ENCODE data around the gene GNAL. TPM values are rescaled to one million over a fixed set of nuclear protein-coding genes. Genes with fewer than 3 reads are reported as not detected.

GNAL gene
- total RNA-seq, 4 donors from 2014 or later: 1.9 to 12.8 (median 7.0) TPM

DNA sequence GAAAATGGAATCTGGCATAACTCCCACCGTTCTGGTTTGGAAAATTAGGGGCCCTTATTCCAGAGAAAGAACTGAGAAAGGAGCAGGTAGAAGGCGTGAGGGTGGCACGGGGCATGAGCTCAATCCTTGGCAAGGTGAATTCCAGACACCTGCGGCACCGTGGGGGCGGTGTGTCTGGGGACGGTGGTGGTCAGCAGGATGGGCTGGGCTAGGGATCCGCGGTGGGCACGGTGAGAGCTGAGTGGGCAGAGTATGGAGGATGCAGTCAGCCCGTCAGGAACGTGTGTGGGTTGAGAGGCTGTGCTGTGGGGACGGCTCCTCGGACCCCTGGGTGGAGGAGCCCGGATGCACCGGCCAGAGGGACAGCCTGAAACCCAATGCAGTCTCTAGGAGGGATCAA lies 61.1 kb downstream of the GNAL start:
- DNase-seq (ENCODE audit: low spot score) (no peak), ATAC-seq (ENCODE audit: low FRiP score) (no peak)
- TF ChIP-seq, protein P1, sequence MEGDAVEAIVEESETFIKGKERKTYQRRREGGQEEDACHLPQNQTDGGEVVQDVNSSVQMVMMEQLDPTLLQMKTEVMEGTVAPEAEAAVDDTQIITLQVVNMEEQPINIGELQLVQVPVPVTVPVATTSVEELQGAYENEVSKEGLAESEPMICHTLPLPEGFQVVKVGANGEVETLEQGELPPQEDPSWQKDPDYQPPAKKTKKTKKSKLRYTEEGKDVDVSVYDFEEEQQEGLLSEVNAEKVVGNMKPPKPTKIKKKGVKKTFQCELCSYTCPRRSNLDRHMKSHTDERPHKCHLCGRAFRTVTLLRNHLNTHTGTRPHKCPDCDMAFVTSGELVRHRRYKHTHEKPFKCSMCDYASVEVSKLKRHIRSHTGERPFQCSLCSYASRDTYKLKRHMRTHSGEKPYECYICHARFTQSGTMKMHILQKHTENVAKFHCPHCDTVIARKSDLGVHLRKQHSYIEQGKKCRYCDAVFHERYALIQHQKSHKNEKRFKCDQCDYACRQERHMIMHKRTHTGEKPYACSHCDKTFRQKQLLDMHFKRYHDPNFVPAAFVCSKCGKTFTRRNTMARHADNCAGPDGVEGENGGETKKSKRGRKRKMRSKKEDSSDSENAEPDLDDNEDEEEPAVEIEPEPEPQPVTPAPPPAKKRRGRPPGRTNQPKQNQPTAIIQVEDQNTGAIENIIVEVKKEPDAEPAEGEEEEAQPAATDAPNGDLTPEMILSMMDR (IDR thresholded peaks at IDR 0.05): no peak

DNA sequence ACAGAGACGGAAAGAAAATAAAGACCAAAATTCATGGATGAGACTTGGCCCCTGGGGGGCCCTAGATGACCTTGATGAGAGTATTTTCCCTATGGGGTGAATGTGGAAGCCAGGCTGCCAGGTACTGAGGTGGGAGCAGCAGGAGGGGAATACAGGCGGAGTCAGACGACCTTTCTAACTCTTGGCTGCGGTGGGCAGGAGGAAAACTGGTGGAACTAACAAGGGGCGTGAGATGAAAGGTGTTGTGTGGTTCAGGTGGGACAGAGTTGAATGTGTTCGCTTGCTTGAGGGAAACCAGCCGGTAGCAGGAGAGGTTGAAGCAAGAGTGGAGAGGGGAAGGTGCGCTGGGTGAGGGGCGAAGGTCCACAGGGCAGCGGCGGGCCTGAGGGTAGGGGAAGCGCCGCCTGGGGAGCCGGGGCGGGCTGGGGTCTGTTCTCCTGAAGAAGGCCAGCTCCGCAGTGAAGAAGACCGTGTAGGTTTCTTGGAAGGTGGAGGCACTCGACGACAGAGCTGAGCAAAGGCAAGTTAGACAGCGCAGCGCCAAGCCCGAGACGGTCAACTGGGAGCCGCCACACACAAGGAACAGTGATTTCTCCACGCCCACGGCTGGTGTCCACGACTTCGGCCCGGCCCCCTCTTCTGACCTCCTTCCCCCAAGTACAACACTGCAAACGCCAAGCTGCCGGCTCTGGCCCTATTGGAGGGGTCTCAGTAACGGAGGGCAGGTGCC lies 61.7 kb downstream of the GNAL start:
- no peak for DNase-seq (ENCODE audit: low spot score)
- no peak for ATAC-seq (ENCODE audit: low FRiP score)

DNA sequence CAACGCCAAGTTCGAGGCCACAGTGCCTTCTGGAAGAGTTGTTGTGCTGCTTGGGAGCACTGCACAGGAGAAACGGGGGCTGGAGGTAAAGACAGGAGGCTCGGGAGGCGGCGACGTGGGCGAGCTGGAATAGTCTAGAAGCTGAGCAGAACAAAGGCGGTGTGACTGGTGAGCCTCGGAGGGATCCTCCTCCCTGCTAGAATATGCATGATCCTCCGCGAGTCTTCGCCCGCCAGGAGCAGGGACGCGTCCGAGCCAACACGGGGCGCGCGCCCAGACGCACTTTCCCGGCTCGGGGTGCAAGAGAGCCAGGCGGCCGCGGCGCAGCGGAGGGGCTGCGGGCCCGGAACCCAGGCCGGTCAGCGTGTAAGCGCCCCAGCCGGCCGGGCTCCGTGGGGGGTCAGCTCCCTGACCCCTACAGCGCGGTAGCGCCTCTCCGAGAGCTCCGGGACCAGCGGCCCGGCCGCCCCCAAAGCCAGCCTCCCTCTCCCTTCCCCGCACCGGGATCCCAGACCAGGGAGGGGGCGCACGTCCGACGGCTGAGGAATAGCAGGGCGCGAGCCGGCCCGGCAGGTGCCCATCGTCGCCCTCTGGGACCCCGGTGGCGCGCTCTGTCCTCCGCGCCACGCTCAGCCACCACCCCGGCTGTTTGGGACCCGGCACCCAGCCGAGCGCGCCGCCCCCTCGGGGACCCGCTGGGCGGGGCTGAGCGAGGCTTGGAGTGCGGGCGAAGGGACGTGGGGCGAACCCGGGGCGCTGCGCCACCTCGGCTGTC lies 62.5 kb downstream of the GNAL start:
- peak; percentile 20 for ATAC-seq (ENCODE audit: low FRiP score)
- TF ChIP-seq, protein P1 (IDR thresholded peaks at IDR 0.05): no peak
- DNase-seq (ENCODE audit: low spot score): no peak

More for the DNA sequence above, 61.7 kb downstream of the GNAL start:
- TF ChIP-seq, protein P1 (IDR thresholded peaks at IDR 0.05): no peak

DNA sequence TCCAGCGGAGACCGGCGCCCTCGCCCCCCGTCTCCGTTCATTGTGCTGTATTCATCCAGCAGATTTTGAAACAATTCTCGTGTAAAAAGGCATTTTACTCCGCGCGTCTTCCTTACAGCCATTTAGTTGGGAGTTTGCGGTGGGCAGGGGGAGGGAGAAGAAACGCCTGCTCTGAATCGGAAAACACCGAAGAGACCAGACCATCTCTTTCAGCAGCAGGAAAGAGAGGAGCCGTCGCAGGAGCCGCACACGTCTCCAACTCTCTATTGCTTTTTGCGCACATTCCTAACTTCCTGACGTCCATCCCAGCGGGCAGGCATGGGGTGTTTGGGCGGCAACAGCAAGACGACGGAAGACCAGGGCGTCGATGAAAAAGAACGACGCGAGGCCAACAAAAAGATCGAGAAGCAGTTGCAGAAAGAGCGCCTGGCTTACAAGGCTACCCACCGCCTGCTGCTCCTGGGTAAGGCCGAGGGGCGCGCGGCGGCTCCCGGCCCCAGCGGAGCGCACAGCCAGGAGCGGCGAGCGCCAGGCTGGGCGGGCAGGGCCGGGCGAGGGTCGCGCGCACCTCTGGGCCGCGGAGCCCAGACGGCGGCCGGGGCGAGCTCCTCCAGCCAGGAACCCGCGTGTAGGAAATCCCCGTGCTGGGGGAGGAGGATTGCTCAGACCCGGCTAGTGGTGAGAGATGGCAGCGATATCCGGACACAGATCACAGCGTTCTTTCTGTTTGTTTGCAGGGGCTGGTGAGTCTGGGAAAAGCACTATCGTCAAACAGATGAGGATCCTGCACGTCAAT lies 63.2 kb downstream of the GNAL start:
- ATAC-seq (ENCODE audit: low FRiP score) (peak; percentile 65), DNase-seq (ENCODE audit: low spot score) (no peak)
- TF ChIP-seq, protein P1 (IDR thresholded peaks at IDR 0.05): no peak

DNA sequence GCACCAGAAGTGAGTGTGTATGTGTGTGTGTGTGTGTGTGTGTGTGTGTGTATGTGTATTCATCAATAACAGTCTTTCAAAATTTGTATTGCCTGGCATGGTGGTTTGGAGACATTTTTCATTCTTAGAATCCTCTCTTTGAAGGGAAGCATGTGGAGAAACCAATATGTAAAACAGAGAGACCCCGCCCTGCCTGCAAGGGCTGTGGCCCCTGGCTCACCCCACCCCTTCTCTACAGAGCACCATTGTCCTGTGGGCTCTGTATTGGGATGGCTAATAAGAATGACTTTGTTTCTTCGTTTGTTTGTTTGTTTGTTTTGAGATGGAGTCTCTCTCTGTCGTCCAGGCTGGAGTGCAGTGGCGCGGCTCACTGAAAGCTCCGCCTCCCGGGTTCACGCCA lies 65.9 kb downstream of the GNAL start:
- DNase-seq (ENCODE audit: low spot score) (no peak), ATAC-seq (ENCODE audit: low FRiP score) (no peak)
- TF ChIP-seq, protein P1 (IDR thresholded peaks at IDR 0.05): no peak

DNA sequence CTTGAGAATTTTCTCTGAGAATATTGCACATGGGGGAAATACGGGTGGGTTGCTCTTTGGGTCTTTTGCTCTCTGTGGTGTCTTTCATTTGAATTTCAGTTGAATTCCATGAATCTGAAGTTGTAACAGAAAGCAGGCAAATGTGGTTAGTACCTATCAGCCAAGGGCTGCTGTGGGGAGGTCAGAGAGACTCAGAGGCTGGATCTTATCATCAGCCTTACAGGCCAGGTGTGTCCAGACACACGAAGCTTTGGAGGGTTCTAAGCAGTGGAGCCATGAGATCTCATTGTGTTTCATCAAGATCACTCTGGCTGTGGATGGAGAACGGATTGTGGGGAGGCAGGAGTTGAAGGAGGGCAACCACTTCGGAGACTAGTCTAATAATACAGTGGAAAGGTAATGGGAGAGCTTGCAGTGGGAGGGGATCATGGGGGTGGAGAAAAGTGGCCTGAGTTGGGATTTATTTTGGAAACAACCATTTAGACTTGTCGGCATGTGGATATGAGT lies 68.1 kb downstream of the GNAL start:
- TF ChIP-seq, protein P1 (IDR thresholded peaks at IDR 0.05): no peak
- ATAC-seq (ENCODE audit: low FRiP score) (no peak), DNase-seq (ENCODE audit: low spot score) (no peak)

Data from omental fat pad (tissue), 4 donors.